WTC11 (cell line): ENCODE results near the gene GPC1.

Experiments
- CBFB ChIP-seq: sonication (generic); formaldehyde crosslinking; IDR thresholded peaks from 2 replicates; pipeline ENCODE4 v1.8.1; 2022; ENCODE audit warnings: mild to moderate bottlenecking, low read depth, missing genetic modification reagents
- JAZF1 ChIP-seq: fragments of 250-450 bp; sonication (Bioruptor Pico); IDR thresholded peaks from 2 replicates; pipeline ENCODE4 v1.9.0; 2021; ENCODE audit warnings: moderate library complexity, mild to moderate bottlenecking, inconsistent platforms
- TF ChIP-seq, protein P1 (sequence below): fragments of 200-600 bp; IDR thresholded peaks from 2 replicates; pipeline ENCODE4 v1.8.0; 2022; ENCODE audit warnings: antibody characterized with exemption
- TF ChIP-seq, protein P2 (sequence below): sonication (generic); formaldehyde crosslinking; IDR thresholded peaks from 2 replicates; pipeline ENCODE4 v1.8.1; 2022; ENCODE audit warnings: low read depth, missing genetic modification reagents, borderline replicate concordance
- TF ChIP-seq, protein P3 (sequence below): sonication (generic); formaldehyde crosslinking; IDR thresholded peaks from 2 replicates; pipeline ENCODE4 v1.8.0; 2022; ENCODE audit warnings: mild to moderate bottlenecking, missing genetic modification reagents

DNA sequence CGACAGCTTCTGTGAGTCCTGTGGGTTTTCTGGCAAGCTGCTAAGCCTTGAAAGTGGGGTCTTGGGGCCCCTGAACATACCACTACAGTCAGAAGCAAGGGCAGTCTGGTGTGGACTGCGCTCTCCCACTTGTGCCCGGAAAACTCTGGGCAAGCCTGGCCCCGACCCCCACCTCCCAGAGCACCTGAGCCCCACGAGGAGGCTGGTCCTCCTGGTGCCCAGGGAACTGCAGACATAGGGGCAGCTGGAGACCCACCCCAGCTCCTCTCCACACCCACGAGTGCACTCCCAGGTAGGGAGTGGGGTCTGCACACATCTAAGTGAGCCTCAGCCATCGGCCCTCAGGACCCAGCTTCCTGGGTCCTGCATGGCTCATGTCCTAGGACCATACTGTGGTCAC, 16.2 kb upstream of the GPC1 start:
- TF ChIP-seq, protein P1, sequence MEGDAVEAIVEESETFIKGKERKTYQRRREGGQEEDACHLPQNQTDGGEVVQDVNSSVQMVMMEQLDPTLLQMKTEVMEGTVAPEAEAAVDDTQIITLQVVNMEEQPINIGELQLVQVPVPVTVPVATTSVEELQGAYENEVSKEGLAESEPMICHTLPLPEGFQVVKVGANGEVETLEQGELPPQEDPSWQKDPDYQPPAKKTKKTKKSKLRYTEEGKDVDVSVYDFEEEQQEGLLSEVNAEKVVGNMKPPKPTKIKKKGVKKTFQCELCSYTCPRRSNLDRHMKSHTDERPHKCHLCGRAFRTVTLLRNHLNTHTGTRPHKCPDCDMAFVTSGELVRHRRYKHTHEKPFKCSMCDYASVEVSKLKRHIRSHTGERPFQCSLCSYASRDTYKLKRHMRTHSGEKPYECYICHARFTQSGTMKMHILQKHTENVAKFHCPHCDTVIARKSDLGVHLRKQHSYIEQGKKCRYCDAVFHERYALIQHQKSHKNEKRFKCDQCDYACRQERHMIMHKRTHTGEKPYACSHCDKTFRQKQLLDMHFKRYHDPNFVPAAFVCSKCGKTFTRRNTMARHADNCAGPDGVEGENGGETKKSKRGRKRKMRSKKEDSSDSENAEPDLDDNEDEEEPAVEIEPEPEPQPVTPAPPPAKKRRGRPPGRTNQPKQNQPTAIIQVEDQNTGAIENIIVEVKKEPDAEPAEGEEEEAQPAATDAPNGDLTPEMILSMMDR = no peak
- TF ChIP-seq, protein P2, sequence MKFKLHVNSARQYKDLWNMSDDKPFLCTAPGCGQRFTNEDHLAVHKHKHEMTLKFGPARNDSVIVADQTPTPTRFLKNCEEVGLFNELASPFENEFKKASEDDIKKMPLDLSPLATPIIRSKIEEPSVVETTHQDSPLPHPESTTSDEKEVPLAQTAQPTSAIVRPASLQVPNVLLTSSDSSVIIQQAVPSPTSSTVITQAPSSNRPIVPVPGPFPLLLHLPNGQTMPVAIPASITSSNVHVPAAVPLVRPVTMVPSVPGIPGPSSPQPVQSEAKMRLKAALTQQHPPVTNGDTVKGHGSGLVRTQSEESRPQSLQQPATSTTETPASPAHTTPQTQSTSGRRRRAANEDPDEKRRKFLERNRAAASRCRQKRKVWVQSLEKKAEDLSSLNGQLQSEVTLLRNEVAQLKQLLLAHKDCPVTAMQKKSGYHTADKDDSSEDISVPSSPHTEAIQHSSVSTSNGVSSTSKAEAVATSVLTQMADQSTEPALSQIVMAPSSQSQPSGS = no peak
- TF ChIP-seq, protein P3, sequence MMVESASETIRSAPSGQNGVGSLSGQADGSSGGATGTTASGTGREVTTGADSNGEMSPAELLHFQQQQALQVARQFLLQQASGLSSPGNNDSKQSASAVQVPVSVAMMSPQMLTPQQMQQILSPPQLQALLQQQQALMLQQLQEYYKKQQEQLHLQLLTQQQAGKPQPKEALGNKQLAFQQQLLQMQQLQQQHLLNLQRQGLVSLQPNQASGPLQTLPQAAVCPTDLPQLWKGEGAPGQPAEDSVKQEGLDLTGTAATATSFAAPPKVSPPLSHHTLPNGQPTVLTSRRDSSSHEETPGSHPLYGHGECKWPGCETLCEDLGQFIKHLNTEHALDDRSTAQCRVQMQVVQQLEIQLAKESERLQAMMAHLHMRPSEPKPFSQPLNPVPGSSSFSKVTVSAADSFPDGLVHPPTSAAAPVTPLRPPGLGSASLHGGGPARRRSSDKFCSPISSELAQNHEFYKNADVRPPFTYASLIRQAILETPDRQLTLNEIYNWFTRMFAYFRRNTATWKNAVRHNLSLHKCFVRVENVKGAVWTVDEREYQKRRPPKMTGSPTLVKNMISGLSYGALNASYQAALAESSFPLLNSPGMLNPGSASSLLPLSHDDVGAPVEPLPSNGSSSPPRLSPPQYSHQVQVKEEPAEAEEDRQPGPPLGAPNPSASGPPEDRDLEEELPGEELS (CRISPR knock-in tag) = no peak
- TF ChIP-seq CBFB (CRISPR knock-in tag) (no peak), JAZF1 (CRISPR knock-in tag) (no peak)
